Astrocyte (in vitro differentiated cells and primary cell): ENCODE measurements around the gene USP21. TPM values are rescaled to one million over a fixed set of nuclear protein-coding genes. Genes with fewer than 3 reads are reported as not detected.

Experiments
- DNase-seq: peaks from one replicate; pipeline ENCODE4 v3.0.0-alpha.2; 2010; ENCODE audit warnings: low read depth
- FAIRE-seq: peaks from 2 replicates; lab custom pipeline; 2011; peaks lifted over from hg19 to GRCh38; lab: Jason Lieb, UNC
- H2AFZ ChIP-seq: 2 replicates; pipeline ENCODE4 v1.6.0; 2012; ENCODE audit warnings: low read depth, low read length, inconsistent platforms
- H3K27ac ChIP-seq: 2 replicates; pipeline ENCODE4 v1.5.1; 2011; ENCODE audit warnings: low read depth, low read length, inconsistent platforms
- H3K27me3 ChIP-seq: 2 replicates; pipeline ENCODE4 v1.6.0; 2011; ENCODE audit warnings: low read length, inconsistent platforms; ENCODE audit not compliant: insufficient read depth
- H3K36me3 ChIP-seq: 2 replicates; pipeline ENCODE4 v1.5.1; 2011; ENCODE audit warnings: low read length, inconsistent platforms; ENCODE audit not compliant: insufficient read depth
- H3K4me1 ChIP-seq: 2 replicates; pipeline ENCODE4 v1.5.1; 2011; ENCODE audit warnings: low read length, inconsistent platforms; ENCODE audit not compliant: insufficient read depth
- H3K4me2 ChIP-seq: 2 replicates; pipeline ENCODE4 v1.6.0; 2012; ENCODE audit warnings: low read length, inconsistent platforms
- H3K4me3 ChIP-seq: 2 replicates; pipeline ENCODE4 v1.5.1; 2011; ENCODE audit warnings: low read depth, mild to moderate bottlenecking, low read length, inconsistent platforms; ENCODE audit not compliant: insufficient read depth
- H3K79me2 ChIP-seq: 2 replicates; pipeline ENCODE4 v1.6.0; 2012; ENCODE audit warnings: mild to moderate bottlenecking, low read length, inconsistent platforms; ENCODE audit not compliant: insufficient read depth
- H3K9ac ChIP-seq: 2 replicates; pipeline ENCODE4 v1.6.0; 2012; ENCODE audit warnings: mild to moderate bottlenecking, low read length, inconsistent platforms
- H3K9me3 ChIP-seq: 2 replicates; pipeline ENCODE4 v1.5.1; 2012; ENCODE audit warnings: low read depth, mild to moderate bottlenecking, low read length, inconsistent platforms; ENCODE audit not compliant: insufficient read depth
- H4K20me1 ChIP-seq: 2 replicates; pipeline ENCODE4 v1.6.0; 2012; ENCODE audit warnings: low read length, inconsistent platforms; ENCODE audit not compliant: insufficient read depth
- H3K27ac Mint-ChIP-seq: one replicate; pipeline ENCODE4 v1.8.0; 2021; ENCODE audit warnings: mild to moderate bottlenecking, mixed read lengths; ENCODE audit not compliant: unreplicated experiment
- H3K27me3 Mint-ChIP-seq: one replicate; pipeline ENCODE4 v1.8.0; 2021; ENCODE audit warnings: low read depth, mixed read lengths; ENCODE audit not compliant: unreplicated experiment
- H3K36me3 Mint-ChIP-seq: one replicate; pipeline ENCODE4 v1.8.0; 2021; ENCODE audit warnings: low read depth, mixed read lengths; ENCODE audit not compliant: unreplicated experiment
- H3K4me1 Mint-ChIP-seq: one replicate; pipeline ENCODE4 v1.8.0; 2021; ENCODE audit warnings: low read depth, mixed read lengths; ENCODE audit not compliant: unreplicated experiment
- H3K4me3 Mint-ChIP-seq: one replicate; pipeline ENCODE4 v1.8.0; 2021; ENCODE audit warnings: mild to moderate bottlenecking, moderate library complexity, mixed read lengths; ENCODE audit not compliant: unreplicated experiment
- H3K9me3 Mint-ChIP-seq: one replicate; pipeline ENCODE4 v1.8.0; 2021; ENCODE audit warnings: mild to moderate bottlenecking, mixed read lengths; ENCODE audit not compliant: unreplicated experiment
- CTCF ChIP-seq: IDR thresholded peaks from 2 replicates; pipeline ENCODE4 v1.5.1; 2011; ENCODE audit warnings: low read depth, mild to moderate bottlenecking, inconsistent platforms, low read length, moderate library complexity; ENCODE audit not compliant: insufficient read depth
- EZH2 ChIP-seq: IDR thresholded peaks from 2 replicates; pipeline ENCODE4 v1.6.1; 2012; ENCODE audit warnings: mild to moderate bottlenecking, low read length, inconsistent platforms; ENCODE audit not compliant: insufficient read depth
- total RNA-seq: library from RNA; stranded (reverse); gene quantifications from 2 replicates; pipeline ENCODE4 v1.2.1, GENCODE V29; 2021

Gene USP21
- total RNA-seq, 1 donor from 2014 or later = 14.4 TPM

GRCh38 chr1:161168906-161169305, 9.6 kb downstream of the USP21 start:
- Mint-ChIP-seq H3K4me1 (peaks cover 16% of the 10 kb centered on the region), H3K36me3 (peaks cover 25% of the 10 kb centered on the region), H3K27me3 (no peaks in the 10 kb centered on the region), H3K27ac (no peak overlapping the region), H3K4me3 (no peak overlapping the region), H3K9me3 (no peaks in the 10 kb centered on the region)
- no peak overlapping the region for H2AFZ ChIP-seq
- peaks cover 17% of the 10 kb centered on the region for H3K36me3 ChIP-seq
- H3K4me2 ChIP-seq = no peak overlapping the region
- no peak overlapping the region for H3K4me3 ChIP-seq
- H3K9ac ChIP-seq = no peak overlapping the region
- no peak for FAIRE-seq
- H3K4me1 ChIP-seq = peaks cover 25% of the 10 kb centered on the region
- TF ChIP-seq EZH2 = no peak
- TF ChIP-seq CTCF = no peak
- H4K20me1 ChIP-seq = peaks cover 14% of the 10 kb centered on the region
- no peaks in the 10 kb centered on the region for H3K9me3 ChIP-seq
- no peaks in the 10 kb centered on the region for H3K27me3 ChIP-seq
- no peak for DNase-seq
- no peak overlapping the region for H3K27ac ChIP-seq
- peaks cover 10% of the 10 kb centered on the region for H3K79me2 ChIP-seq

- peaks cover 39% of the 10 kb centered on the region for H3K36me3 Mint-ChIP-seq
Observed at GRCh38 chr1:161171191-161171590, 11.9 kb downstream of the USP21 start.

More at GRCh38 chr1:161171191-161171590, 11.9 kb downstream of the USP21 start:
- Histone ChIP-seq H3K4me1 (peaks cover 23% of the 10 kb centered on the region), H3K4me2 (no peak overlapping the region), H3K27ac (no peak overlapping the region), H3K27me3 (no peaks in the 10 kb centered on the region), H3K79me2 (peaks cover 15% of the 10 kb centered on the region), H4K20me1 (peaks cover 14% of the 10 kb centered on the region), H3K9ac (no peak overlapping the region), H3K9me3 (no peaks in the 10 kb centered on the region), H2AFZ (no peak overlapping the region), H3K4me3 (no peak overlapping the region), H3K36me3 (peaks cover 21% of the 10 kb centered on the region)
- no peak for DNase-seq
- Mint-ChIP-seq H3K4me3 (no peak overlapping the region), H3K4me1 (peaks cover 21% of the 10 kb centered on the region), H3K27me3 (no peaks in the 10 kb centered on the region), H3K27ac (no peak overlapping the region), H3K9me3 (no peaks in the 10 kb centered on the region)
- no peak for FAIRE-seq
- TF ChIP-seq CTCF = no peak
- TF ChIP-seq EZH2 = no peak
